Activated CD4-positive, alpha-beta memory T cell treated with anti-CD3 and anti-CD28 coated beads for 36 hours (primary cell): Measurements from ENCODE around the gene FAM161A. TPM values are rescaled to one million over a fixed set of nuclear protein-coding genes. Genes with fewer than 3 reads are reported as not detected.
"Not testable (repeated sequence)": the region's sequence is repeated elsewhere in the genome, so short reads cannot be mapped to it uniquely, and the experiment has no call there.

Experiments
- CTCF ChIA-PET: fragments of 350-600 bp; sonication (Branson Sonifier 250); formaldehyde crosslinking; loops from one replicate; lab custom pipeline; 2021; ENCODE audit warnings: antibody characterized with exemption, inconsistent platforms; lab: Charles Lee
- POLR2A ChIA-PET: fragments of 350-600 bp; sonication (Branson Sonifier 250); formaldehyde crosslinking; loops from one replicate; lab custom pipeline; 2021; ENCODE audit warnings: antibody characterized with exemption; lab: Charles Lee
- DNase-seq: peaks from one replicate; pipeline ENCODE4 v3.0.0-alpha.2; 2020
- H3K27ac Mint-ChIP-seq: one replicate; pipeline ENCODE4 v1.8.0; 2021; ENCODE audit warnings: mixed read lengths
- H3K27me3 Mint-ChIP-seq: one replicate; pipeline ENCODE4 v1.8.0; 2021; ENCODE audit warnings: mixed read lengths
- H3K36me3 Mint-ChIP-seq: one replicate; pipeline ENCODE4 v1.8.0; 2021; ENCODE audit warnings: mixed read lengths
- H3K4me1 Mint-ChIP-seq: one replicate; pipeline ENCODE4 v1.8.0; 2021; ENCODE audit warnings: low read depth, mixed read lengths
- H3K4me3 Mint-ChIP-seq: one replicate; pipeline ENCODE4 v1.8.0; 2021; ENCODE audit warnings: mild to moderate bottlenecking, mixed read lengths
- H3K9me3 Mint-ChIP-seq: one replicate; pipeline ENCODE4 v1.8.0; 2021; ENCODE audit warnings: mixed read lengths
- intact Hi-C: fragments of 100-400 bp; cut with micrococcal nuclease; formaldehyde crosslinking; loops from one replicate; pipeline ENCODE4 v1.15.1; 2023
- total RNA-seq, 2 experiments: library from RNA; stranded (reverse); gene quantifications; one replicate each; pipeline ENCODE4 v1.2.3, GENCODE V29; 2021

Gene FAM161A
- total RNA-seq, 2 experiments from 2014 or later: 5.5 to 7.0 TPM

GRCh38 chr2:61876400-61876799 lies 22.5 kb upstream of the FAM161A start:
- intact Hi-C loops: no loop called here

GRCh38 chr2:61866482-61867089 lies 12.7 kb upstream of the FAM161A start:
- H3K27ac Mint-ChIP-seq, H3K4me3 Mint-ChIP-seq, H3K4me1 Mint-ChIP-seq, H3K27me3 Mint-ChIP-seq, CTCF ChIA-PET, H3K9me3 Mint-ChIP-seq, DNase-seq, intact Hi-C loops: not testable (repeated sequence)
- POLR2A ChIA-PET: interaction anchor here (0.7 kb wide), 1 partner anchor 12 kb away, joined by 3 read pairs; no protein-coding TSS in a partner anchor
- H3K36me3 Mint-ChIP-seq: peaks cover 64% of the 10 kb centered on the region

More at GRCh38 chr2:61876400-61876799, 22.5 kb upstream of the FAM161A start:
- CTCF ChIA-PET: no interaction called here
- Mint-ChIP-seq H3K27ac (no peak overlapping the region), H3K9me3 (no peaks in the 10 kb centered on the region), H3K27me3 (no peaks in the 10 kb centered on the region), H3K4me3 (no peak overlapping the region), H3K4me1 (no peaks in the 10 kb centered on the region), H3K36me3 (peaks cover 54% of the 10 kb centered on the region)
- POLR2A ChIA-PET: no interaction called here
- DNase-seq: no peak

GRCh38 chr2:61862085-61862484 lies 8.2 kb upstream of the FAM161A start:
- Mint-ChIP-seq H3K27me3 (no peaks in the 10 kb centered on the region), H3K9me3 (peaks cover 6% of the 10 kb centered on the region), H3K27ac (no peak overlapping the region), H3K36me3 (peaks cover 56% of the 10 kb centered on the region), H3K4me3 (no peak overlapping the region), H3K4me1 (peaks cover 2% of the 10 kb centered on the region)
- ChIA-PET CTCF (no interaction called here), POLR2A (no interaction called here)
- no peak for DNase-seq
- intact Hi-C loops: no loop called here

GRCh38 chr2:61857224-61857623 lies 3.4 kb upstream of the FAM161A start:
- CTCF ChIA-PET: no interaction called here
- Mint-ChIP-seq H3K27ac (no peak overlapping the region), H3K36me3 (peaks cover 21% of the 10 kb centered on the region)

GRCh38 chr2:61855318-61855613 lies 1.4 kb upstream of the FAM161A start:
- H3K4me3 Mint-ChIP-seq: peak overlapping the region; percentile 91
- intact Hi-C loops: loop anchor here (2.0 to 10.0 kb wide), 2 partner anchors 160 to 384 kb away; partner anchors contain the start of gene USP34
- no peak for DNase-seq
- no peak overlapping the region for H3K27ac Mint-ChIP-seq
- ChIA-PET CTCF (interaction anchor here (1.5 kb wide), 1 partner anchor 316 kb away, joined by 3 read pairs; no protein-coding TSS in a partner anchor), POLR2A (no interaction called here)
- peaks cover 10% of the 10 kb centered on the region for H3K36me3 Mint-ChIP-seq
- no peaks in the 10 kb centered on the region for H3K27me3 Mint-ChIP-seq
- H3K9me3 Mint-ChIP-seq: no peaks in the 10 kb centered on the region
- H3K4me1 Mint-ChIP-seq: peaks cover 19% of the 10 kb centered on the region

More at GRCh38 chr2:61857224-61857623, 3.4 kb upstream of the FAM161A start:
- intact Hi-C loops: loop anchor here (10.0 kb wide), 1 partner anchor 162 kb away; no protein-coding TSS in a partner anchor
- Mint-ChIP-seq H3K27me3 (no peaks in the 10 kb centered on the region), H3K9me3 (peaks cover 2% of the 10 kb centered on the region), H3K4me1 (peaks cover 19% of the 10 kb centered on the region), H3K4me3 (no peak overlapping the region)
- DNase-seq: no peak
- POLR2A ChIA-PET: no interaction called here

GRCh38 chr2:61854564-61855317 lies 881 bp upstream of the FAM161A start:
- POLR2A ChIA-PET: interaction anchor here (0.7 to 2.4 kb wide), 4 partner anchors 8 to 316 kb away, joined by 3 to 11 read pairs (median 4); partner anchors contain the start of gene XPO1
- H3K4me3 Mint-ChIP-seq: peak overlapping the region; percentile 91

GRCh38 chr2:61853086-61853846 lies 594 bp downstream of the FAM161A start:
- intact Hi-C loops: loop anchor here (10.0 kb wide), 1 partner anchor 158 kb away; no protein-coding TSS in a partner anchor
- DNase-seq: no peak
- POLR2A ChIA-PET: interaction anchor here (0.9 to 2.4 kb wide), 4 partner anchors 10 to 315 kb away, joined by 3 to 11 read pairs (median 4); partner anchors contain the start of gene XPO1

More at GRCh38 chr2:61854564-61855317, 881 bp upstream of the FAM161A start:
- H3K9me3 Mint-ChIP-seq: no peaks in the 10 kb centered on the region
- peak; percentile 93 for DNase-seq
- intact Hi-C loops: loop anchor here (1.0 to 10.0 kb wide), 6 partner anchors 34 to 384 kb away; partner anchors contain the start of genes B3GNT2, CCT4, USP34 and XPO1
- H3K27me3 Mint-ChIP-seq: no peaks in the 10 kb centered on the region
- CTCF ChIA-PET: interaction anchor here (1.5 kb wide), 1 partner anchor 316 kb away, joined by 3 read pairs; no protein-coding TSS in a partner anchor
- peak overlapping the region; percentile 90 for H3K27ac Mint-ChIP-seq
- peaks cover 10% of the 10 kb centered on the region for H3K36me3 Mint-ChIP-seq
- H3K4me1 Mint-ChIP-seq: peaks cover 19% of the 10 kb centered on the region

GRCh38 chr2:61851270-61851669 lies 2.6 kb downstream of the FAM161A start:
- H3K9me3 Mint-ChIP-seq, H3K4me3 Mint-ChIP-seq, DNase-seq, H3K27ac Mint-ChIP-seq, H3K27me3 Mint-ChIP-seq, H3K36me3 Mint-ChIP-seq, CTCF ChIA-PET, POLR2A ChIA-PET: not testable (repeated sequence)
- H3K4me1 Mint-ChIP-seq: peaks cover 16% of the 10 kb centered on the region
- intact Hi-C loops: loop anchor here (10.0 kb wide), 1 partner anchor 156 kb away; no protein-coding TSS in a partner anchor

More at GRCh38 chr2:61853086-61853846, 594 bp downstream of the FAM161A start:
- H3K27ac Mint-ChIP-seq: peak overlapping the region; percentile 90
- peak overlapping the region; percentile 91 for H3K4me3 Mint-ChIP-seq
- CTCF ChIA-PET: no interaction called here
- H3K27me3 Mint-ChIP-seq: no peaks in the 10 kb centered on the region
- H3K4me1 Mint-ChIP-seq: peaks cover 19% of the 10 kb centered on the region
- H3K9me3 Mint-ChIP-seq: no peaks in the 10 kb centered on the region
- H3K36me3 Mint-ChIP-seq: peaks cover 4% of the 10 kb centered on the region

- Mint-ChIP-seq H3K9me3 (no peaks in the 10 kb centered on the region), H3K27me3 (no peaks in the 10 kb centered on the region), H3K36me3 (no peaks in the 10 kb centered on the region), H3K27ac (no peak overlapping the region), H3K4me1 (no peaks in the 10 kb centered on the region), H3K4me3 (no peak overlapping the region)
- DNase-seq: no peak
- intact Hi-C loops: no loop called here
- POLR2A ChIA-PET: interaction anchor here (0.6 kb wide), 2 partner anchors 9 to 317 kb away, joined by 3 to 4 read pairs; no protein-coding TSS in a partner anchor
- CTCF ChIA-PET: interaction anchor here (0.5 kb wide), 1 partner anchor 39 kb away, joined by 4 read pairs; no protein-coding TSS in a partner anchor
Observed at GRCh38 chr2:61845320-61845719, 8.5 kb downstream of the FAM161A start.

GRCh38 chr2:61841286-61841685 lies 12.6 kb downstream of the FAM161A start:
- Mint-ChIP-seq H3K9me3 (no peaks in the 10 kb centered on the region), H3K27me3 (no peaks in the 10 kb centered on the region), H3K4me3 (no peak overlapping the region), H3K36me3 (no peaks in the 10 kb centered on the region), H3K27ac (no peak overlapping the region), H3K4me1 (no peaks in the 10 kb centered on the region)
- ChIA-PET CTCF (no interaction called here), POLR2A (no interaction called here)
- no peak for DNase-seq
- intact Hi-C loops: no loop called here

- H3K4me3 Mint-ChIP-seq: no peak overlapping the region
- H3K27ac Mint-ChIP-seq: no peak overlapping the region
- no peaks in the 10 kb centered on the region for H3K9me3 Mint-ChIP-seq
- intact Hi-C loops: no loop called here
- no peaks in the 10 kb centered on the region for H3K27me3 Mint-ChIP-seq
- ChIA-PET CTCF (no interaction called here), POLR2A (no interaction called here)
- H3K4me1 Mint-ChIP-seq: no peaks in the 10 kb centered on the region
- peaks cover 8% of the 10 kb centered on the region for H3K36me3 Mint-ChIP-seq
- DNase-seq: no peak
Observed at GRCh38 chr2:61834893-61835292, 19.0 kb downstream of the FAM161A start.
